ENCODE measurements around the gene BAZ2B. TPM values are rescaled to one million over a fixed set of nuclear protein-coding genes. Genes with fewer than 3 reads are reported as not detected.
"Not testable (repeated sequence)": the region's sequence is repeated elsewhere in the genome, so short reads cannot be mapped to it uniquely, and the experiment has no call there.

BAZ2B gene
- total RNA-seq, 1 experiment from 2014 or later: 34.9 TPM

DNA sequence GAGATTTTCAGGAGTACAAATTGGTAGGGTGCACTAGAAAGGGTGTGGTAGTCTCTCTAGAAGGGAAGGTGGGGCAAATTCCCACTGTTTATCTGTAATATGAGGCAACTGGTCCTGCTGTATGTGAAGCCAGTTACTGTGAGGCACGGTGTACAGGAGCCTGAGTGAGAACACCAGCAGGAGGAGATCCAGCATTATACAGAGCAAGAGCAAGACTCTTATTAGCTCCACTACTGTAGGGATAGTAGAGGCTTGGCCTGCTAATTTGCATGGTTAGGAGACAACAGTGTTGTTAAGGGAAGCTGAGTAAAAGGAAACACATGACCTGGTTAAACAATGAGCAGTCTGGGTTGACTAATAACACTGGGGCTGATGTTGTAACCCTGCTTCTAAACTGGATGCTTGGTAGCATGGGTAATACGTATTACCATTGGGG is 253.5 kb downstream of the BAZ2B start:
- no peak overlapping the region for H3K4me3 ChIP-seq
- POLR2A ChIA-PET (ENCODE audit: unreplicated experiment): no interaction called here
- no peaks in the 10 kb centered on the region for H3K27me3 ChIP-seq (ENCODE audit: insufficient read depth, low read depth)
- no peak overlapping the region for H2AFZ ChIP-seq
- H3K9me2 ChIP-seq (ENCODE audit: insufficient read depth): no peaks in the 10 kb centered on the region
- H3K4me2 ChIP-seq: no peak overlapping the region
- no peaks in the 10 kb centered on the region for H3F3A ChIP-seq (ENCODE audit: insufficient read depth, low read depth)
- no peaks in the 10 kb centered on the region for H4K20me1 ChIP-seq (ENCODE audit: insufficient read depth)
- no peaks in the 10 kb centered on the region for H3K4me1 ChIP-seq (replicated peaks; ENCODE audit: insufficient read depth)
- no peaks in the 10 kb centered on the region for H3K9me3 ChIP-seq (ENCODE audit: insufficient read depth, low read depth)
- intact Hi-C loops (cut with micrococcal nuclease; ENCODE audit: unreplicated experiment): no loop called here
- no peaks in the 10 kb centered on the region for H3K79me2 ChIP-seq (ENCODE audit: low read depth)
- CTCF ChIA-PET: no interaction called here
- no peak overlapping the region for H3K27ac ChIP-seq
- DNase-seq: no peak
- no peak for TF ChIP-seq CTCF (conservative IDR thresholded peaks at IDR 0.05)
- no peak for TF ChIP-seq EZH2 (IDR thresholded peaks at IDR 0.05; ENCODE audit: low read depth)
- BruUV-seq (replicated peaks): no TSS peak
- no peaks in the 10 kb centered on the region for H3K36me3 ChIP-seq (ENCODE audit: low read depth)

DNA sequence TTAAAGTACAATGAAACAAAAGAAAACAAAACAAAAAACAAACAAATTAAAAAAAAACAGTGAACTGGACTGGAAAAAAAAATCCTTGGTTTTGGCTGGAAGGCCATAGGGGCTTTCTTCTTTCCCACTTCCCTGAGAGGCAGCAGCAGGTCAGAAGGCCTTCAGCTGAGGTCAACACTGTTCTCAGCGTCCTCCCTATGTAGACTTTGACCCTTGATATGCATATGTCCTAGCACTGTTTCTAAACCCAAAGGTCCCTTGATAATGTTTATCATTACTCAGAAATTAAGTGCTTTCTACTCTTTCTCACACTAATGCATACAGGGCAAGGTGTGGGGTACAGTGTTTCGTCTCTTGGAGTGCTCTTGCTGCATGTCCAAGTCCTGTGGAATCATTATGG is 254.3 kb downstream of the BAZ2B start:
- no peaks in the 10 kb centered on the region for H3K9me3 ChIP-seq (ENCODE audit: insufficient read depth, low read depth)
- ChIA-PET POLR2A (ENCODE audit: unreplicated experiment) (no interaction called here), CTCF (no interaction called here)
- H3K79me2 ChIP-seq (ENCODE audit: low read depth): no peaks in the 10 kb centered on the region
- no peak overlapping the region for H3K4me2 ChIP-seq
- H2AFZ ChIP-seq: no peak overlapping the region
- H3K4me1 ChIP-seq (replicated peaks; ENCODE audit: insufficient read depth): no peaks in the 10 kb centered on the region
- intact Hi-C loops (cut with micrococcal nuclease; ENCODE audit: unreplicated experiment): no loop called here
- no peaks in the 10 kb centered on the region for H3K9me2 ChIP-seq (ENCODE audit: insufficient read depth)
- no peaks in the 10 kb centered on the region for H3K27me3 ChIP-seq (ENCODE audit: insufficient read depth, low read depth)
- H3F3A ChIP-seq (ENCODE audit: insufficient read depth, low read depth): no peaks in the 10 kb centered on the region
- no peaks in the 10 kb centered on the region for H4K20me1 ChIP-seq (ENCODE audit: insufficient read depth)
- no peak for DNase-seq
- TF ChIP-seq EZH2 (IDR thresholded peaks at IDR 0.05; ENCODE audit: low read depth) (no peak), CTCF (conservative IDR thresholded peaks at IDR 0.05) (no peak)
- H3K36me3 ChIP-seq (ENCODE audit: low read depth): no peaks in the 10 kb centered on the region
- H3K4me3 ChIP-seq: no peak overlapping the region
- no peak overlapping the region for H3K27ac ChIP-seq
- BruUV-seq (replicated peaks): no TSS peak

GRCh38 chr2:159361603-159362002 is 254.7 kb downstream of the BAZ2B start:
- H3K36me3 ChIP-seq (ENCODE audit: low read depth); H3K9me3 ChIP-seq (ENCODE audit: insufficient read depth, low read depth); H3K4me2 ChIP-seq; H3F3A ChIP-seq (ENCODE audit: insufficient read depth, low read depth); H3K4me1 ChIP-seq (replicated peaks; ENCODE audit: insufficient read depth); CTCF ChIA-PET; H3K4me3 ChIP-seq; H2AFZ ChIP-seq; H3K79me2 ChIP-seq (ENCODE audit: low read depth); intact Hi-C loops (cut with micrococcal nuclease; ENCODE audit: unreplicated experiment); BruUV-seq (replicated peaks); DNase-seq; H3K27me3 ChIP-seq (ENCODE audit: insufficient read depth, low read depth); H3K27ac ChIP-seq; H4K20me1 ChIP-seq (ENCODE audit: insufficient read depth); POLR2A ChIA-PET (ENCODE audit: unreplicated experiment); H3K9me2 ChIP-seq (ENCODE audit: insufficient read depth): not testable (repeated sequence)

DNA sequence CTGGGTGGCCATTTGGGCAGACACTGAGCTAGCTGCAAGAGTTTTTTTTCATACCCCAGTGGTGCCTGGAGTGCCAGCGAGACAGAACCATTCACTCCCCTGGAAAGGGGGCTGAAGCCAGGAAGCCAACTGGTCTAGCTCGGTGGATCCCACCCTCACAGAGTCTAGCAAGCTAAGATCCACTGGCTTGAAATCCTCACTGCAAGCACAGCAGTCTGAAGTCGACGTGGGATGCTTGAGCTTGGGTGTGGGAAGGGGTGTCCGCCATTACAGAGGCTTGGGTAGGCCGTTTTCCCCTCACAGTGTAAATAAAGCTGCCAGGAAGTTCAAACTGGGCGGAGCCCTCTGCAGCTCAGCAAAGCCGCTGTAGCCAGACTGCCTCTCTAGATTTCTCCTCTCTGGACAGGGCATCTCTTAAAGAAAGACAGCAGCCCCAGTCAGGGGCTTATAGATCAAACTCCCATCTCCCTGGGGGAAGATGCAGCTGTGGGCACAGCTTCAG is 260.2 kb downstream of the BAZ2B start:
- Histone ChIP-seq H3K27me3 (ENCODE audit: insufficient read depth, low read depth) (no peaks in the 10 kb centered on the region), H3K36me3 (ENCODE audit: low read depth) (no peaks in the 10 kb centered on the region), H2AFZ (no peak overlapping the region), H3K79me2 (ENCODE audit: low read depth) (no peaks in the 10 kb centered on the region), H3K9me3 (ENCODE audit: insufficient read depth, low read depth) (no peaks in the 10 kb centered on the region), H4K20me1 (ENCODE audit: insufficient read depth) (no peaks in the 10 kb centered on the region), H3K4me1 (replicated peaks; ENCODE audit: insufficient read depth) (no peaks in the 10 kb centered on the region), H3K27ac (no peak overlapping the region), H3F3A (ENCODE audit: insufficient read depth, low read depth) (no peaks in the 10 kb centered on the region), H3K4me3 (no peak overlapping the region), H3K4me2 (no peak overlapping the region), H3K9me2 (ENCODE audit: insufficient read depth) (no peaks in the 10 kb centered on the region)
- POLR2A ChIA-PET (ENCODE audit: unreplicated experiment): no interaction called here
- BruUV-seq (replicated peaks): no TSS peak
- CTCF ChIA-PET: no interaction called here
- no peak for DNase-seq
- intact Hi-C loops (cut with micrococcal nuclease; ENCODE audit: unreplicated experiment): no loop called here
- TF ChIP-seq EZH2 (IDR thresholded peaks at IDR 0.05; ENCODE audit: low read depth): no peak
- no peak for TF ChIP-seq CTCF (conservative IDR thresholded peaks at IDR 0.05)

Measured in PC-9 (cell line).